Measurements from ENCODE around the gene CORO2A.
"Not testable (repeated sequence)": the region's sequence is repeated elsewhere in the genome, so short reads cannot be mapped to it uniquely, and the experiment has no call there.

The CORO2A gene

DNA sequence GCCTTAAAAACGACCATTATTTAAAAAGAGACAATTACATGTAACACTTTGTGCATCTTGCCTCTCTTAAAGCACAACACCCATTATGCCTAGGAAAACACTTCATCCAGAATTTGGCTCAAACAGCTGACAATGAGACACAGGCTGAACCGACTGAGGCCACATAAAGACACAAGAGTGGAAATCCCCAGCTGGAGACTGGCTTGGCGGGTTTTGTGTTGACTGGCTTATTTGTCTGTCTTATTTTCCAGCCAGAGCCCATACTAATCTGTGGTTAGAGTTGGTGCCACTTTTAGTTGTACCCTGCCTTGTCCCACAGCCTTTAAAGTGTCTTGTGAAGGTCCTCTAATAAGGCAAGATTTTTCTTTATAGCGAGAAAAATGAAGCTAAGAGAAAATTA, 94.6 kb downstream of the CORO2A start:
- H3K27ac Mint-ChIP-seq, result peak overlapping the region; percentile 93

DNA sequence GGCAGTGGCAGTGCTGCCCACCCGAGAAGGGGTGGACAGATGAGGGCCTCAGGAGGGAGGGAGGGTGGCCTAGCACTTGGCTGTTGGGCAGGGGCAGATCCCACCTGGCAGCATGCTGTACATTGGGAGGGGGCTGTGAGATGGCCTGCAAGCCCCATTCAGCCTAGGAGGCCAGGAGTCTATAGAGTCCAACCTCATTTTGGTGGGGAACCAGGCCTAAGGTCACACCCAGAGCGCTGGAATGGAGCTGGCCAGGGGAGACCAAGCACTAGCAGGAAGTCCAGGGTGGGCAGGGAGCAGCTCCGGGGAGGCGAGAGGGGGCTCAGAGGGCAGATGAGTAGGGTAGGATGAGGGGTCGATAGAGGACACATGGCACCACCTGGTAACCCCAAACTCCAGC, 96.3 kb downstream of the CORO2A start:
- Mint-ChIP-seq H3K36me3 (ENCODE audit: low read depth) (peaks cover 59% of the 10 kb centered on the region), H3K27ac (peak overlapping the region; percentile 93), H3K9me3 (no peaks in the 10 kb centered on the region), H3K27me3 (ENCODE audit: low read depth) (no peaks in the 10 kb centered on the region), H3K4me3 (no peak overlapping the region), H3K4me1 (ENCODE audit: low read depth) (peaks cover 61% of the 10 kb centered on the region)

More for the DNA sequence above, 94.6 kb downstream of the CORO2A start:
- Mint-ChIP-seq H3K27me3 (ENCODE audit: low read depth) (no peaks in the 10 kb centered on the region), H3K4me3 (peak overlapping the region; percentile 58), H3K4me1 (ENCODE audit: low read depth) (peaks cover 66% of the 10 kb centered on the region), H3K9me3 (no peaks in the 10 kb centered on the region), H3K36me3 (ENCODE audit: low read depth) (peaks cover 55% of the 10 kb centered on the region)

GRCh38 chr9:98095401-98095800, 97.0 kb downstream of the CORO2A start:
- Mint-ChIP-seq H3K36me3 (ENCODE audit: low read depth) (peaks cover 61% of the 10 kb centered on the region), H3K9me3 (no peaks in the 10 kb centered on the region), H3K4me1 (ENCODE audit: low read depth) (peaks cover 57% of the 10 kb centered on the region), H3K4me3 (no peak overlapping the region), H3K27me3 (ENCODE audit: low read depth) (no peaks in the 10 kb centered on the region), H3K27ac (peak overlapping the region; percentile 69)

DNA sequence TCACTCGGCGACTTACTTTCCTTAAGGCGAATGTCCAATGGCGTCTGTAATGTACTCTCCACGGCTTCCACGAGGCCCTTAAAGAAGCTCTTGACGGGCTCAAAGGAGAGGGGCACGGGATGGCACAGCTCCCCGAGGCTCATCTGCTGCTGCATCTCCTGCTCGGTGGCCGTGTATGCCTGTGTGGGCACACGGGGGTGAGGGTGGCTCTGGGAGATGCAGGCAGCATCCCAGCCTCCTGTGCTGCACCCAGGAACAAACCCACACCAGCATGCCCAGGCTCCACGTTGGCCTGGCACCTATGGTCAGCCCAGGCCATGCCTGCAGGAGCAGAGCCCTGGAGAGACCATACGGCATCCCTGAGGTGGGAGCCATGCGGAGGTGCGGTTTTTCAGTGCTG, 97.6 kb downstream of the CORO2A start:
- Mint-ChIP-seq H3K27ac (no peak overlapping the region), H3K4me3 (no peak overlapping the region), H3K4me1 (ENCODE audit: low read depth) (peaks cover 55% of the 10 kb centered on the region), H3K36me3 (ENCODE audit: low read depth) (peaks cover 62% of the 10 kb centered on the region), H3K27me3 (ENCODE audit: low read depth) (no peaks in the 10 kb centered on the region), H3K9me3 (no peaks in the 10 kb centered on the region)

GRCh38 chr9:98094316-98094715, 98.1 kb downstream of the CORO2A start:
- H3K4me3 Mint-ChIP-seq, result no peak overlapping the region
- H3K4me1 Mint-ChIP-seq (ENCODE audit: low read depth), result peaks cover 57% of the 10 kb centered on the region
- peaks cover 63% of the 10 kb centered on the region for H3K36me3 Mint-ChIP-seq (ENCODE audit: low read depth)
- H3K27me3 Mint-ChIP-seq (ENCODE audit: low read depth), result no peaks in the 10 kb centered on the region
- H3K9me3 Mint-ChIP-seq, result no peaks in the 10 kb centered on the region
- H3K27ac Mint-ChIP-seq, result peak overlapping the region; percentile 77

GRCh38 chr9:98092613-98092931, 99.9 kb downstream of the CORO2A start:
- Mint-ChIP-seq H3K27me3 (ENCODE audit: low read depth) (no peaks in the 10 kb centered on the region), H3K4me1 (ENCODE audit: low read depth) (peaks cover 48% of the 10 kb centered on the region), H3K4me3 (no peak overlapping the region), H3K36me3 (ENCODE audit: low read depth) (peaks cover 54% of the 10 kb centered on the region), H3K9me3 (no peaks in the 10 kb centered on the region), H3K27ac (peak overlapping the region; percentile 79)

GRCh38 chr9:98091735-98092612, 100.5 kb downstream of the CORO2A start:
- Mint-ChIP-seq H3K27me3 (ENCODE audit: low read depth) (no peaks in the 10 kb centered on the region), H3K9me3 (no peaks in the 10 kb centered on the region), H3K36me3 (ENCODE audit: low read depth) (peaks cover 50% of the 10 kb centered on the region), H3K27ac (peak overlapping the region; percentile 70), H3K4me3 (no peak overlapping the region), H3K4me1 (ENCODE audit: low read depth) (peaks cover 42% of the 10 kb centered on the region)

GRCh38 chr9:98090674-98091073, 101.8 kb downstream of the CORO2A start:
- not testable (repeated sequence) for H3K27ac Mint-ChIP-seq; H3K4me3 Mint-ChIP-seq; H3K27me3 Mint-ChIP-seq (ENCODE audit: low read depth); H3K9me3 Mint-ChIP-seq
- Mint-ChIP-seq H3K36me3 (ENCODE audit: low read depth) (peaks cover 53% of the 10 kb centered on the region), H3K4me1 (ENCODE audit: low read depth) (peaks cover 37% of the 10 kb centered on the region)

DNA sequence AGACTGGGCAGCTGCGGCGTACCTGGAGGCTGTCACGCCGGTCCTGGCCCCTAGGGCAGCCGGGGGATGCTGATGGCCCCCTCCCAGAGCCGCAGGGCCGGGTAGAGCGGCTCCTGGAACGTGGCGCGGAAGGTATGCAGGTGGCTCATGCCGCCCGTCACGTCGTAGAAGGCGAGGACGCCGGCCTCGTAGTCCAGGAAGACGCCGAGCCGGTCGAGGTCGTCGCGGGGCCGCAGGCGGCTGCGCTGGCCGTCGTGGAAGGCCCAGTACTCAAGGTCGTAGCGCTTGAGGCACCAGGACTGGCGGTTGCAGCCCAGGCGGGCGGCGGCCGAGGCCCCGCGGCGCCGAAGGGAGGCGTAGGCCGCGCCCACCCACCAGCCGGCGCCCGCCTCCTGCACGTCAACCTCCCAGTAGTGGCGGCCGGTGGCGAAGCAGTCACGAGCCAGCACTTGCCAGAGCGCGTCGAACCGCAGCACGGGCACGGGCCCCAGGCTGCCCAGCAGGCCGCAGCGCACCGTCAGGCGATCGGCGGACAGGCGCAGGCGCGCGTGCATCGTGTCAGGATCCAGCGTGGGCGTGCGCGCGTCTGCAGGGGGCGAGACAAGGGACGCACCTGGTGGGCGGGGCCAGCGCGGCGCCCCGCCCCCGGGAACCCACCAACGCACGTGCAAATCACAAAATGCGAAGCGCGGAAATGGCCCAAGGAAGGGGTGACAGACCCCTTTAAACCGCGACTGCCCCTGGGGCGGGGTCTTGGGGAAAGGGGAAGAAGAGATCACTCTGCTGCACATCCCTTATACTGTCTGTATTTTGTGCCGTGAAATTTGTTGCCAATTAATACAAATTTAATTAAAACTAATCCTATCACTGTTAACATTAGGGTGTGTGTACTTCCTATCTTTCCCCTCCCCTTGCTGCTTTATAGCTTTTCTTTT, 104.8 kb downstream of the CORO2A start:
- Mint-ChIP-seq H3K9me3 (no peaks in the 10 kb centered on the region), H3K4me1 (ENCODE audit: low read depth) (peaks cover 33% of the 10 kb centered on the region), H3K4me3 (no peak overlapping the region), H3K36me3 (ENCODE audit: low read depth) (peaks cover 52% of the 10 kb centered on the region), H3K27me3 (ENCODE audit: low read depth) (no peaks in the 10 kb centered on the region), H3K27ac (no peak overlapping the region)

- peaks cover 58% of the 10 kb centered on the region for H3K36me3 Mint-ChIP-seq (ENCODE audit: low read depth)
- H3K4me1 Mint-ChIP-seq (ENCODE audit: low read depth), result peaks cover 40% of the 10 kb centered on the region
- no peaks in the 10 kb centered on the region for H3K9me3 Mint-ChIP-seq
- no peaks in the 10 kb centered on the region for H3K27me3 Mint-ChIP-seq (ENCODE audit: low read depth)
- peak overlapping the region; percentile 71 for H3K27ac Mint-ChIP-seq
- peak overlapping the region; percentile 6 for H3K4me3 Mint-ChIP-seq
Measured at GRCh38 chr9:98086461-98086860, 106.0 kb downstream of the CORO2A start.

- Mint-ChIP-seq H3K4me1 (ENCODE audit: low read depth) (peaks cover 45% of the 10 kb centered on the region), H3K4me3 (no peak overlapping the region), H3K9me3 (no peaks in the 10 kb centered on the region), H3K27me3 (ENCODE audit: low read depth) (no peaks in the 10 kb centered on the region), H3K36me3 (ENCODE audit: low read depth) (peaks cover 60% of the 10 kb centered on the region), H3K27ac (peak overlapping the region; percentile 65)
Measured at GRCh38 chr9:98085944-98086343, 106.5 kb downstream of the CORO2A start.

GRCh38 chr9:98085058-98085457, 107.4 kb downstream of the CORO2A start:
- H3K4me1 Mint-ChIP-seq (ENCODE audit: low read depth), result peaks cover 43% of the 10 kb centered on the region
- H3K36me3 Mint-ChIP-seq (ENCODE audit: low read depth), result peaks cover 61% of the 10 kb centered on the region
- H3K27ac Mint-ChIP-seq, result peak overlapping the region; percentile 14
- no peaks in the 10 kb centered on the region for H3K9me3 Mint-ChIP-seq
- no peak overlapping the region for H3K4me3 Mint-ChIP-seq
- no peaks in the 10 kb centered on the region for H3K27me3 Mint-ChIP-seq (ENCODE audit: low read depth)

- no peak overlapping the region for H3K27ac Mint-ChIP-seq
- H3K36me3 Mint-ChIP-seq (ENCODE audit: low read depth), result peaks cover 55% of the 10 kb centered on the region
- H3K27me3 Mint-ChIP-seq (ENCODE audit: low read depth), result no peaks in the 10 kb centered on the region
- peaks cover 36% of the 10 kb centered on the region for H3K4me1 Mint-ChIP-seq (ENCODE audit: low read depth)
- no peak overlapping the region for H3K4me3 Mint-ChIP-seq
- H3K9me3 Mint-ChIP-seq, result no peaks in the 10 kb centered on the region
Measured at GRCh38 chr9:98084396-98084795, 108.0 kb downstream of the CORO2A start.

- no peak overlapping the region for H3K4me3 Mint-ChIP-seq
- H3K27me3 Mint-ChIP-seq (ENCODE audit: low read depth), result no peaks in the 10 kb centered on the region
- H3K4me1 Mint-ChIP-seq (ENCODE audit: low read depth), result peaks cover 38% of the 10 kb centered on the region
- peak overlapping the region; percentile 3 for H3K27ac Mint-ChIP-seq
- peaks cover 59% of the 10 kb centered on the region for H3K36me3 Mint-ChIP-seq (ENCODE audit: low read depth)
- no peaks in the 10 kb centered on the region for H3K9me3 Mint-ChIP-seq
Measured at GRCh38 chr9:98083566-98084183, 108.8 kb downstream of the CORO2A start.
